GM12878 (cell line): ENCODE data around the gene SHC1. TPM values are rescaled to one million over a fixed set of nuclear protein-coding genes. Genes with fewer than 3 reads are reported as not detected.

Experiments
- ATF3 ChIP-seq: IDR thresholded peaks from 2 replicates; pipeline ENCODE4 v1.6.1; 2011; ENCODE audit warnings: low read depth, mild to moderate bottlenecking, low read length, moderate library complexity, borderline replicate concordance; ENCODE audit errors: extremely low read depth
- E4F1 ChIP-seq: fragments of 450-650 bp; IDR thresholded peaks from 2 replicates; pipeline ENCODE4 v1.6.1; 2018; ENCODE audit warnings: borderline replicate concordance, mild to moderate bottlenecking; ENCODE audit not compliant: partially characterized antibody
- EZH2 ChIP-seq: IDR thresholded peaks from 2 replicates; pipeline ENCODE4 v1.6.1; 2012; ENCODE audit warnings: low read depth, mild to moderate bottlenecking, control low read depth, inconsistent platforms, low read length, borderline replicate concordance; ENCODE audit not compliant: control insufficient read depth
- MEF2B ChIP-seq: fragments of 450-650 bp; IDR thresholded peaks from 2 replicates; pipeline ENCODE4 v1.6.1; 2018; ENCODE audit warnings: mild to moderate bottlenecking, moderate library complexity; ENCODE audit not compliant: partially characterized antibody, poor library complexity, severe bottlenecking
- NBN ChIP-seq: fragments of 450-650 bp; IDR thresholded peaks from 2 replicates; pipeline ENCODE4 v1.6.1; 2016
- NFYA ChIP-seq: IDR thresholded peaks from 2 replicates; pipeline ENCODE4 v1.6.1; 2011; ENCODE audit warnings: low read depth, mild to moderate bottlenecking, low read length, improper control_type of control experiment, borderline replicate concordance
- RELA ChIP-seq: fragments of 450-650 bp; IDR thresholded peaks from 2 replicates; pipeline ENCODE4 v1.8.0; 2014; ENCODE audit warnings: borderline replicate concordance; ENCODE audit not compliant: partially characterized antibody
- SKIL ChIP-seq: fragments of 450-650 bp; IDR thresholded peaks from 2 replicates; pipeline ENCODE4 v1.6.1; 2017; ENCODE audit warnings: mild to moderate bottlenecking, low read depth, inconsistent platforms; ENCODE audit not compliant: poor library complexity, severe bottlenecking
- polyA plus RNA-seq, 11 experiments: library from polyadenylated mRNA; depleted of rRNA in 4 of 11; unstranded in 6 of 11; stranded (reverse) in 5 of 11; fragments of >200 nt; fragmentation: Nextera tagmentation in 4 of 11; fragmentation: Illumina TruSeq in 1 of 11; extraction: Ambion mirVana in 4 of 11; extraction: Trizol in 1 of 11; gene quantifications; 1 replicate in 1 of 11; 2 replicates in 10 of 11; pipeline versions ENCODE4 v1.2.1 to v1.2.3, GENCODE V29; 2011 to 2016; ENCODE audit warnings: inconsistent platforms in 2 of 11, missing spikeins in 2 of 11, low read depth in 1 of 11
- total RNA-seq, 4 experiments: library from RNA; depleted of rRNA in 3 of 4; stranded (reverse); fragments of >200 nt in 3 of 4; fragmentation: Illumina TruSeq in 1 of 4; extraction: Trizol in 1 of 4; gene quantifications; 2 replicates each; pipeline versions ENCODE4 v1.2.1 to v1.2.3, GENCODE V29; 2013 to 2021

SHC1 gene
- total and polyA plus RNA-seq, 10 of the 15 experiments (the other 5 are each of a cell fraction or from before 2014, with no cell fraction given) = 2.6 to 49.3 (median 25.2) TPM

- peak; percentile 89 for TF ChIP-seq E4F1
- TF ChIP-seq SKIL = peak; percentile 42
- TF ChIP-seq MEF2B = peak; percentile 74
- TF ChIP-seq NFYA = no peak
- TF ChIP-seq RELA = no peak
- TF ChIP-seq ATF3 = no peak
- TF ChIP-seq EZH2 = no peak
- TF ChIP-seq NBN = peak; percentile 91
Measured at GRCh38 chr1:155001675-155002463, 31.3 kb upstream of the SHC1 start (continued).
